ENCODE data around the gene FOXP3. TPM values are rescaled to one million over a fixed set of nuclear protein-coding genes. Genes with fewer than 3 reads are reported as not detected.

Gene FOXP3
- total RNA-seq, 1 experiment from 2014 or later: 0.15 TPM

DNA sequence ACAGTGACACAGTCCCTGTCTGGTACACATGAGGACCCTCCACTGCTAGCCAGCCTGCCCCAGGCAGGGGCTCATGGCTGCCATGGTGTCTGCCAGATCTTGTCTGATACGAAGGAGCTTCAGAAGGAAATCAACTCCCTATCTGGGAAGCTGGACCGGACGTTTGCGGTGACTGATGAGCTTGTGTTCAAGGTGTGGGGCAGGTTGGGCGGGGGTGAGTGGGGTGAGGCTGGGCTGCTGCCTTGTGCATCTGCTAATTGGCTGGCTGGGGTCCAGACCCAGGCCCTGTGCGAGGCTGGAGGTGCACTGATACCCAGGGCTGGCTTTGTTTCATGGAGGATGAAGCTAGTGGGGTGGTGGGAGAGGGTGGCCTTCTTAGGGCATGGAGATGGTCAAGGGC is 15.4 kb downstream of the FOXP3 start:
- Histone ChIP-seq H3K9ac (ENCODE audit: low read length) (no peak overlapping the region), H3K79me2 (ENCODE audit: insufficient read depth, low read length) (no peaks in the 10 kb centered on the region), H3K27me3 (ENCODE audit: insufficient read depth, low read length) (no peaks in the 10 kb centered on the region), H3K4me1 (ENCODE audit: control insufficient read depth in 1 of 2, insufficient read depth in 2 of 2, low read length in 2 of 2) (no peaks in the 10 kb centered on the region), H4K20me1 (ENCODE audit: insufficient read depth) (no peaks in the 10 kb centered on the region), H3K9me3 (ENCODE audit: control insufficient read depth in 1 of 2, insufficient read depth in 1 of 2, low read depth in 1 of 2, low read length in 2 of 2) (no peaks in the 10 kb centered on the region), H3K4me3 (replicated peaks in 1 of 2; ENCODE audit: low read depth in 1 of 2, low read length in 2 of 2) (no peak overlapping the region), H3K36me3 (ENCODE audit: control insufficient read depth in 1 of 2, insufficient read depth in 2 of 2, low read length in 2 of 2) (no peaks in the 10 kb centered on the region), H3K4me2 (ENCODE audit: low read length) (no peak overlapping the region), H2AFZ (ENCODE audit: low read depth, low read length, poor library complexity, severe bottlenecking) (no peak overlapping the region), H3K27ac (ENCODE audit: low read depth, low read length) (no peak overlapping the region), H3K9me2 (ENCODE audit: insufficient read depth) (no peaks in the 10 kb centered on the region)
- intact Hi-C loops (cut with micrococcal nuclease): no loop called here
- no peak for TF ChIP-seq POLR2AphosphoS5 (IDR thresholded peaks at IDR 0.05; ENCODE audit: low read depth, low read length)
- no peak for TF ChIP-seq EZH2phosphoT487 (IDR thresholded peaks at IDR 0.05; ENCODE audit: borderline replicate concordance)
- TF ChIP-seq TCF7L2 (IDR thresholded peaks at IDR 0.05; ENCODE audit: borderline replicate concordance, extremely low read depth, insufficient read depth, insufficient read length): no peak
- no peak for TF ChIP-seq ZBTB33 (IDR thresholded peaks at IDR 0.05; ENCODE audit: extremely low read depth, insufficient replicate concordance, low read length)
- TF ChIP-seq RAD21 (IDR thresholded peaks at IDR 0.05; ENCODE audit: low read depth): no peak
- no peak for TF ChIP-seq MAX (IDR thresholded peaks at IDR 0.05)
- TF ChIP-seq SIN3A (IDR thresholded peaks at IDR 0.05; ENCODE audit: low read depth): no peak
- TF ChIP-seq ZFX (IDR thresholded peaks at IDR 0.05): no peak
- TF ChIP-seq ELF1 (IDR thresholded peaks at IDR 0.05; ENCODE audit: borderline replicate concordance, low read depth): no peak
- TF ChIP-seq POLR2A (IDR thresholded peaks at IDR 0.05; ENCODE audit: borderline replicate concordance, extremely low read depth, insufficient read depth, insufficient read length): no peak
- TF ChIP-seq SP1 (IDR thresholded peaks at IDR 0.05; ENCODE audit: low read depth): no peak
- no TSS peak for BruUV-seq (replicated peaks)
- ChIA-PET RAD21 (ENCODE audit: low non-redundant PET in 1 of 2, low total read pairs in 2 of 2, uncharacterized antibody in 2 of 2, unreplicated experiment in 2 of 2) (no interaction called here), POLR2A (no interaction called here), CTCF (no interaction called here)
- no peak for DNase-seq (ENCODE audit: low read depth, low spot score)
- ATAC-seq: no peak

Measured in HCT116 (cell line).